ENCODE results near the gene GIMAP1. TPM values are rescaled to one million over a fixed set of nuclear protein-coding genes. Genes with fewer than 3 reads are reported as not detected.
A peak's percentile ranks its signal among the peaks of the same experiment; 100 is the strongest.
"Not testable (repeated sequence)": the region's sequence is repeated elsewhere in the genome, so short reads cannot be mapped to it uniquely, and the experiment has no call there.

The GIMAP1 gene
- total and polyA plus RNA-seq, 7 donors, result 1.8 to 3.9 (median 3.3) TPM

GRCh38 chr7:150678601-150679000 lies 37.8 kb upstream of the GIMAP1 start:
- H3K9me3 ChIP-seq; H3K4me3 ChIP-seq; H3K27ac ChIP-seq; intact Hi-C loops (cut with DNase I); H3K4me1 ChIP-seq; H3K36me3 ChIP-seq (ENCODE audit: insufficient read depth in 1 of 2, low read depth in 1 of 2); ATAC-seq; DNase-seq; H3K27me3 ChIP-seq (ENCODE audit: insufficient read depth in 3 of 3, low read length in 2 of 3): not testable (repeated sequence)
- WGBS, 3 donors, result 77 to 82% (median 78%) methylated on average over 11 of the region's 11 CpGs

GRCh38 chr7:150680364-150680763 lies 36.0 kb upstream of the GIMAP1 start:
- DNase-seq; H3K27me3 ChIP-seq (ENCODE audit: insufficient read depth in 3 of 3, low read length in 2 of 3); H3K4me3 ChIP-seq; H3K9me3 ChIP-seq; H3K4me1 ChIP-seq; ATAC-seq; H3K36me3 ChIP-seq (ENCODE audit: insufficient read depth in 1 of 2, low read depth in 1 of 2); intact Hi-C loops (cut with DNase I); H3K27ac ChIP-seq: not testable (repeated sequence)
- WGBS, 3 donors, result 64 to 87% (median 67%) methylated on average over 1 to 2 of the region's 2 CpGs

GRCh38 chr7:150685219-150686029 lies 31.0 kb upstream of the GIMAP1 start, which contains the start of gene GIMAP2:
GIMAP2 (plus strand) TSS chr7:150685706; CDS start chr7:150687060, 1,354 bp downstream.
- Histone ChIP-seq H3K4me3 (peak within 1 kb of the TSS; percentile 56), H3K27ac (peak within 1 kb of the TSS; percentile 58), H3K4me1 (no peaks in the 10 kb centered on the region), H3K27me3 (ENCODE audit: insufficient read depth in 3 of 3, low read length in 2 of 3) (no peaks in the 10 kb centered on the region), H3K9me3 (no peaks in the 10 kb centered on the region), H3K36me3 (ENCODE audit: insufficient read depth in 1 of 2, low read depth in 1 of 2) (no peaks in the 10 kb centered on the region)
- ATAC-seq (no peak), DNase-seq (no peak)
- no peak for TF ChIP-seq CTCF (IDR thresholded peaks at IDR 0.05)
- intact Hi-C loops (cut with DNase I), result no loop called here
- 17 to 21% (median 21%) methylated on average over 6 of the region's 6 CpGs for WGBS, 3 donors

DNA sequence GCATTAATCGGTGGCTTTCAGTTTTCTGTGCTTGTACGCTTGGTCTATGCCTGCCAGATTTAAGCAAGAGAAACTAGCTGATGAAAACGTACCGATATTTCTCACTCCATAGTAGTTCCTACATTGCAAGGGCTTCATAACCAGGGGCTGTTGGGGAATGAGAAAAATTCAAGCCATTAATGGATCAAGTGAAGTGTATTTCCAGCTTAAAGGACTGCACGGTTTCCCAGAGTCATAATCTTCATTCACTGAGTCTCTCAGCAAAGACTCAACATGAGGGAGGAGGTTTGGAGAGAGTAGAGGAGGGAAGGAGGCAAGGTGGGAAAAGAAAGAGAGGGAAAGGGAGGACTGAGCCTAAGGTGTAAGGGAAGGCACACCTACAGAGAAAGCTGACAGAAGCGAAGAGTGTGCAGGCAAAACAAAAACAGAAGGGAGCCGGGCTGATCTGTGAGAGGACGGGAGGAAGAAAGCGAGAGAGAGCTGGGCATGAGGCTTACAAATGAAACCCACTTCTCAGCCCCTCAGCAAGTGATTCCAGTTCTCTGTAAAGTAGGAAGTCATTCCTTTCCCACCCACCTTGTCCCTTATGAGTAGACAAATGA lies 30.3 kb upstream of the GIMAP1 start:
- intact Hi-C loops (cut with DNase I), result no loop called here
- Histone ChIP-seq H3K9me3 (no peaks in the 10 kb centered on the region), H3K4me1 (no peaks in the 10 kb centered on the region), H3K27ac (peak overlapping the region; percentile 58), H3K27me3 (ENCODE audit: insufficient read depth in 3 of 3, low read length in 2 of 3) (no peaks in the 10 kb centered on the region), H3K4me3 (peak overlapping the region; percentile 56), H3K36me3 (ENCODE audit: insufficient read depth in 1 of 2, low read depth in 1 of 2) (no peaks in the 10 kb centered on the region)
- no peak for TF ChIP-seq CTCF (IDR thresholded peaks at IDR 0.05)
- DNase-seq, result no peak
- ATAC-seq, result no peak
- WGBS, 3 donors, result 43 to 50% (median 46%) methylated on average over 8 to 9 of the region's 9 CpGs

DNA sequence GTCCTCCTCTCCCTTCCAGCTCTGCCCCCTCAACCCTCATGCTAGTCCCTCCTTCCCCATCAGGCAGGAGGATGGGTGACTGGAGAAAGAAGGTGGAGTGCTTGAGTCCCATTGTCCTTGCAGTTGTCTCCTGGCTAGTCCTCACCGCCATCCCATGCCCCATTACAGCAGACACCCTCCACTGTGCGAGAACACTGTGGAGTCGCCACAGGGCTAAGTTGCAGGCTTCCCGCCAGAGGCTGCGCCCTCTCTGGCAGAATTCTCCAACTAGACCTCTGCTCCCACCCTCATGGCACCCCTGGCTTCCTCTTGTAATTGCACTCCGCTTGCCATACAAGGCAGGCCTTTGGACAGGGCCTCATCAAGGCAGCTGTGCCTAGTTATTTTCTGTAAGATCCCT lies 27.8 kb upstream of the GIMAP1 start:
- H3K36me3 ChIP-seq (ENCODE audit: insufficient read depth in 1 of 2, low read depth in 1 of 2), result no peaks in the 10 kb centered on the region
- TF ChIP-seq CTCF (IDR thresholded peaks at IDR 0.05), result no peak
- no peak for ATAC-seq
- H3K4me3 ChIP-seq, result no peak overlapping the region
- H3K27ac ChIP-seq, result no peak overlapping the region
- 81 to 94% (median 88%) methylated on average over 6 of the region's 6 CpGs for WGBS, 3 donors
- H3K27me3 ChIP-seq (ENCODE audit: insufficient read depth in 3 of 3, low read length in 2 of 3), result no peaks in the 10 kb centered on the region
- intact Hi-C loops (cut with DNase I), result no loop called here
- no peaks in the 10 kb centered on the region for H3K9me3 ChIP-seq
- no peak for DNase-seq
- H3K4me1 ChIP-seq, result no peaks in the 10 kb centered on the region
